ENCODE results near the gene UNC93B1. TPM values are rescaled to one million over a fixed set of nuclear protein-coding genes. Genes with fewer than 3 reads are reported as not detected.

UNC93B1 gene
- total RNA-seq, 2 experiments from 2014 or later = 44.0 to 52.1 TPM

GRCh38 chr11:68042219-68043028, 38.5 kb upstream of the UNC93B1 start:
- H3K4me1 ChIP-seq (ENCODE audit: insufficient read depth, low read length, poor library complexity, severe bottlenecking) = peaks cover 23% of the 10 kb centered on the region
- no peaks in the 10 kb centered on the region for H4K20me1 ChIP-seq (ENCODE audit: insufficient read depth, low read length)
- no TSS peak for BruUV-seq (replicated peaks)
- CTCF ChIA-PET (ENCODE audit: unreplicated experiment) = interaction anchor here (0.8 kb wide), 1 partner anchor 55 kb away, joined by 4 read pairs; no protein-coding TSS in a partner anchor
- peaks cover 54% of the 10 kb centered on the region for H3K36me3 ChIP-seq (ENCODE audit: insufficient read depth, low read length)
- H2AFZ ChIP-seq (ENCODE audit: low read length) = no peak overlapping the region
- no peaks in the 10 kb centered on the region for H3K9me3 ChIP-seq (ENCODE audit: low read length)
- H3K27ac ChIP-seq (ENCODE audit: low read depth, low read length, poor library complexity, severe bottlenecking) = no peak overlapping the region
- DNase-seq (ENCODE audit: low spot score) = no peak
- TF ChIP-seq, protein P1, sequence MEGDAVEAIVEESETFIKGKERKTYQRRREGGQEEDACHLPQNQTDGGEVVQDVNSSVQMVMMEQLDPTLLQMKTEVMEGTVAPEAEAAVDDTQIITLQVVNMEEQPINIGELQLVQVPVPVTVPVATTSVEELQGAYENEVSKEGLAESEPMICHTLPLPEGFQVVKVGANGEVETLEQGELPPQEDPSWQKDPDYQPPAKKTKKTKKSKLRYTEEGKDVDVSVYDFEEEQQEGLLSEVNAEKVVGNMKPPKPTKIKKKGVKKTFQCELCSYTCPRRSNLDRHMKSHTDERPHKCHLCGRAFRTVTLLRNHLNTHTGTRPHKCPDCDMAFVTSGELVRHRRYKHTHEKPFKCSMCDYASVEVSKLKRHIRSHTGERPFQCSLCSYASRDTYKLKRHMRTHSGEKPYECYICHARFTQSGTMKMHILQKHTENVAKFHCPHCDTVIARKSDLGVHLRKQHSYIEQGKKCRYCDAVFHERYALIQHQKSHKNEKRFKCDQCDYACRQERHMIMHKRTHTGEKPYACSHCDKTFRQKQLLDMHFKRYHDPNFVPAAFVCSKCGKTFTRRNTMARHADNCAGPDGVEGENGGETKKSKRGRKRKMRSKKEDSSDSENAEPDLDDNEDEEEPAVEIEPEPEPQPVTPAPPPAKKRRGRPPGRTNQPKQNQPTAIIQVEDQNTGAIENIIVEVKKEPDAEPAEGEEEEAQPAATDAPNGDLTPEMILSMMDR (conservative IDR thresholded peaks at IDR 0.05; ENCODE audit: low read length) = no peak
- no peak for TF ChIP-seq EZH2phosphoT487 (IDR thresholded peaks at IDR 0.05; ENCODE audit: borderline replicate concordance, low read depth, low read length)
- peaks cover 21% of the 10 kb centered on the region; the same call in 1 of the 2 replicates for H3K79me2 ChIP-seq (ENCODE audit: insufficient read depth, low read depth, low read length)
- POLR2A ChIA-PET = interaction anchor here (0.6 kb wide), 1 partner anchor 416 kb away, joined by 3 read pairs; no protein-coding TSS in a partner anchor
- intact Hi-C loops (cut with micrococcal nuclease; ENCODE audit: unreplicated experiment) = no loop called here
- H3K4me2 ChIP-seq (ENCODE audit: low read length) = no peak overlapping the region
- H3K9me2 ChIP-seq (ENCODE audit: insufficient read depth, low read length) = no peaks in the 10 kb centered on the region
- no peak overlapping the region for H3K4me3 ChIP-seq (ENCODE audit: low read depth, low read length, poor library complexity, severe bottlenecking)

- Histone ChIP-seq H3K79me2 (ENCODE audit: insufficient read depth, low read depth, low read length) (peaks cover 21% of the 10 kb centered on the region; the same call in 1 of the 2 replicates), H2AFZ (ENCODE audit: low read length) (no peak overlapping the region), H3K9me2 (ENCODE audit: insufficient read depth, low read length) (no peaks in the 10 kb centered on the region), H3K4me2 (ENCODE audit: low read length) (peak overlapping the region; percentile 97), H3K4me3 (ENCODE audit: low read depth, low read length, poor library complexity, severe bottlenecking) (no peak overlapping the region), H3K4me1 (ENCODE audit: insufficient read depth, low read length, poor library complexity, severe bottlenecking) (peaks cover 29% of the 10 kb centered on the region), H3K36me3 (ENCODE audit: insufficient read depth, low read length) (peaks cover 51% of the 10 kb centered on the region), H3K27ac (ENCODE audit: low read depth, low read length, poor library complexity, severe bottlenecking) (peak overlapping the region; percentile 79), H3K9me3 (ENCODE audit: low read length) (no peaks in the 10 kb centered on the region), H4K20me1 (ENCODE audit: insufficient read depth, low read length) (no peaks in the 10 kb centered on the region)
- BruUV-seq (replicated peaks) = no TSS peak
- CTCF ChIA-PET (ENCODE audit: unreplicated experiment) = interaction anchor here (0.8 kb wide), 1 partner anchor 56 kb away, joined by 4 read pairs; no protein-coding TSS in a partner anchor
- no peak for TF ChIP-seq EZH2phosphoT487 (IDR thresholded peaks at IDR 0.05; ENCODE audit: borderline replicate concordance, low read depth, low read length)
- TF ChIP-seq, protein P1 (conservative IDR thresholded peaks at IDR 0.05; ENCODE audit: low read length) = no peak
- intact Hi-C loops (cut with micrococcal nuclease; ENCODE audit: unreplicated experiment) = loop anchor here (2.0 kb wide), 1 partner anchor 39 kb away; no protein-coding TSS in a partner anchor
- DNase-seq (ENCODE audit: low spot score) = no peak
- POLR2A ChIA-PET = interaction anchor here (1.1 kb wide), 1 partner anchor 10 kb away, joined by 3 read pairs; no protein-coding TSS in a partner anchor
These were observed 37.8 kb upstream of the UNC93B1 start for GRCh38 chr11:68041617-68042218.
